ENCODE measurements around the gene RLIM.

RLIM gene

GRCh38 chrX:74606342-74606741 lies 8.1 kb downstream of the RLIM start:
- H3K36me3 ChIP-seq (ENCODE audit: insufficient read depth, low read length): peaks cover 47% of the 10 kb centered on the region
- H3K4me2 ChIP-seq (ENCODE audit: insufficient read depth, low read length): no peak overlapping the region
- no peaks in the 10 kb centered on the region for H3K27me3 ChIP-seq (ENCODE audit: insufficient read depth, low read length, poor library complexity)
- ATAC-seq (ENCODE audit: insufficient read depth, low read depth) (no peak), DNase-seq (no peak)
- no peak overlapping the region for H3K27ac ChIP-seq (ENCODE audit: low read length)
- peaks cover 5% of the 10 kb centered on the region; the same call in 1 of the 2 replicates for H3K4me1 ChIP-seq (ENCODE audit: insufficient read depth, low read length)
- peaks cover 44% of the 10 kb centered on the region for H4K20me1 ChIP-seq (ENCODE audit: insufficient read depth, low read length)
- TF ChIP-seq CTCF (IDR thresholded peaks at IDR 0.05; ENCODE audit: borderline replicate concordance, extremely low read depth, low read length, poor library complexity, severe bottlenecking): no peak
- TF ChIP-seq EZH2 (IDR thresholded peaks at IDR 0.05; ENCODE audit: borderline replicate concordance, low read depth, low read length, severe bottlenecking): no peak
- H3K79me2 ChIP-seq (ENCODE audit: insufficient read depth, low read length): peaks cover 97% of the 10 kb centered on the region
- H3K9me3 ChIP-seq (ENCODE audit: insufficient read depth, low read length, severe bottlenecking): no peaks in the 10 kb centered on the region
- H3K9ac ChIP-seq (ENCODE audit: low read depth, low read length): no peak overlapping the region
- no peak overlapping the region for H3K4me3 ChIP-seq (ENCODE audit: low read depth in 1 of 2, low read length in 2 of 2)
- H2AFZ ChIP-seq (ENCODE audit: low read depth, low read length): no peak overlapping the region

- Histone ChIP-seq H3K9me3 (ENCODE audit: insufficient read depth, low read length, severe bottlenecking) (no peaks in the 10 kb centered on the region), H4K20me1 (ENCODE audit: insufficient read depth, low read length) (peaks cover 51% of the 10 kb centered on the region), H3K36me3 (ENCODE audit: insufficient read depth, low read length) (peaks cover 41% of the 10 kb centered on the region; the same call in 1 of the 2 replicates), H3K4me3 (ENCODE audit: low read depth in 1 of 2, low read length in 2 of 2) (no peak overlapping the region), H3K4me1 (ENCODE audit: insufficient read depth, low read length) (no peaks in the 10 kb centered on the region), H3K79me2 (ENCODE audit: insufficient read depth, low read length) (peaks cover 99% of the 10 kb centered on the region), H3K4me2 (ENCODE audit: insufficient read depth, low read length) (no peak overlapping the region), H3K27ac (ENCODE audit: low read length) (no peak overlapping the region), H3K9ac (ENCODE audit: low read depth, low read length) (no peak overlapping the region), H2AFZ (ENCODE audit: low read depth, low read length) (no peak overlapping the region), H3K27me3 (ENCODE audit: insufficient read depth, low read length, poor library complexity) (no peaks in the 10 kb centered on the region)
- TF ChIP-seq EZH2 (IDR thresholded peaks at IDR 0.05; ENCODE audit: borderline replicate concordance, low read depth, low read length, severe bottlenecking) (no peak), CTCF (IDR thresholded peaks at IDR 0.05; ENCODE audit: borderline replicate concordance, extremely low read depth, low read length, poor library complexity, severe bottlenecking) (no peak)
- DNase-seq (no peak), ATAC-seq (ENCODE audit: insufficient read depth, low read depth) (no peak)
Observed at GRCh38 chrX:74603040-74603439, 11.4 kb downstream of the RLIM start.

GRCh38 chrX:74602142-74602541 lies 12.3 kb downstream of the RLIM start:
- Histone ChIP-seq H2AFZ (ENCODE audit: low read depth, low read length) (no peak overlapping the region), H3K4me1 (ENCODE audit: insufficient read depth, low read length) (no peaks in the 10 kb centered on the region), H3K79me2 (ENCODE audit: insufficient read depth, low read length) (peaks cover 99% of the 10 kb centered on the region), H3K4me2 (ENCODE audit: insufficient read depth, low read length) (no peak overlapping the region), H3K36me3 (ENCODE audit: insufficient read depth, low read length) (peaks cover 40% of the 10 kb centered on the region; the same call in 1 of the 2 replicates), H3K4me3 (ENCODE audit: low read depth in 1 of 2, low read length in 2 of 2) (no peak overlapping the region), H3K9ac (ENCODE audit: low read depth, low read length) (no peak overlapping the region), H3K27ac (ENCODE audit: low read length) (no peak overlapping the region), H3K27me3 (ENCODE audit: insufficient read depth, low read length, poor library complexity) (no peaks in the 10 kb centered on the region), H4K20me1 (ENCODE audit: insufficient read depth, low read length) (peaks cover 56% of the 10 kb centered on the region), H3K9me3 (ENCODE audit: insufficient read depth, low read length, severe bottlenecking) (no peaks in the 10 kb centered on the region)
- DNase-seq (no peak), ATAC-seq (ENCODE audit: insufficient read depth, low read depth) (no peak)
- TF ChIP-seq EZH2 (IDR thresholded peaks at IDR 0.05; ENCODE audit: borderline replicate concordance, low read depth, low read length, severe bottlenecking) (no peak), CTCF (IDR thresholded peaks at IDR 0.05; ENCODE audit: borderline replicate concordance, extremely low read depth, low read length, poor library complexity, severe bottlenecking) (no peak)

- no peak overlapping the region for H3K4me3 ChIP-seq (ENCODE audit: low read depth in 1 of 2, low read length in 2 of 2)
Observed at GRCh38 chrX:74593593-74593992, 20.8 kb downstream of the RLIM start.

More at GRCh38 chrX:74593593-74593992, 20.8 kb downstream of the RLIM start:
- no peak overlapping the region for H2AFZ ChIP-seq (ENCODE audit: low read depth, low read length)
- no peaks in the 10 kb centered on the region for H3K4me1 ChIP-seq (ENCODE audit: insufficient read depth, low read length)
- peaks cover 82% of the 10 kb centered on the region for H3K36me3 ChIP-seq (ENCODE audit: insufficient read depth, low read length)
- no peak overlapping the region for H3K27ac ChIP-seq (ENCODE audit: low read length)
- no peak for ATAC-seq (ENCODE audit: insufficient read depth, low read depth)
- no peak for DNase-seq
- no peaks in the 10 kb centered on the region for H3K9me3 ChIP-seq (ENCODE audit: insufficient read depth, low read length, severe bottlenecking)
- TF ChIP-seq EZH2 (IDR thresholded peaks at IDR 0.05; ENCODE audit: borderline replicate concordance, low read depth, low read length, severe bottlenecking): no peak
- no peak for TF ChIP-seq CTCF (IDR thresholded peaks at IDR 0.05; ENCODE audit: borderline replicate concordance, extremely low read depth, low read length, poor library complexity, severe bottlenecking)
- no peak overlapping the region for H3K9ac ChIP-seq (ENCODE audit: low read depth, low read length)
- H4K20me1 ChIP-seq (ENCODE audit: insufficient read depth, low read length): peaks cover 15% of the 10 kb centered on the region; the same call in 1 of the 2 replicates
- no peaks in the 10 kb centered on the region for H3K27me3 ChIP-seq (ENCODE audit: insufficient read depth, low read length, poor library complexity)
- no peak overlapping the region for H3K4me2 ChIP-seq (ENCODE audit: insufficient read depth, low read length)
- H3K79me2 ChIP-seq (ENCODE audit: insufficient read depth, low read length): peaks cover 53% of the 10 kb centered on the region

Data from DND-41 (cell line).